HG02870 (cell line): Measurements from ENCODE around the gene METTL23.
"Not testable (repeated sequence)": the region's sequence is repeated elsewhere in the genome, so short reads cannot be mapped to it uniquely, and the experiment has no call there.

Experiments
- ATAC-seq: cut with Tn5 transposase; IDR thresholded peaks from one replicate; pipeline ENCODE4 v1.9.1; 2021; ENCODE audit warnings: mild to moderate bottlenecking, moderate library complexity; ENCODE audit not compliant: unreplicated experiment

METTL23 gene

GRCh38 chr17:76710863-76711611, 15.6 kb upstream of the METTL23 start, which contains the start of gene MXRA7:
Gene MXRA7, minus strand, starts transcription at chr17:76710965. Its CDS starts 19 bp downstream, at chr17:76710946.
- no peak for ATAC-seq

- ATAC-seq, result not testable (repeated sequence)
Observed at GRCh38 chr17:76712321-76712720, 14.3 kb upstream of the METTL23 start.

- no peak for ATAC-seq
Observed at GRCh38 chr17:76713765-76714164, 12.9 kb upstream of the METTL23 start.

GRCh38 chr17:76714336-76714735, 12.3 kb upstream of the METTL23 start:
- ATAC-seq, result no peak

GRCh38 chr17:76714822-76715495, 11.7 kb upstream of the METTL23 start:
- no peak for ATAC-seq

- no peak for ATAC-seq
Observed at GRCh38 chr17:76715496-76715830, 11.2 kb upstream of the METTL23 start.

GRCh38 chr17:76716146-76716838, 10.3 kb upstream of the METTL23 start:
- no peak for ATAC-seq

- no peak for ATAC-seq
Observed at GRCh38 chr17:76716839-76717215, 9.8 kb upstream of the METTL23 start.

- ATAC-seq, result no peak
Observed at GRCh38 chr17:76718516-76718915, 8.1 kb upstream of the METTL23 start.

GRCh38 chr17:76720211-76720610, 6.4 kb upstream of the METTL23 start:
- no peak for ATAC-seq

GRCh38 chr17:76720941-76721340, 5.7 kb upstream of the METTL23 start:
- no peak for ATAC-seq

- ATAC-seq, result no peak
Observed at GRCh38 chr17:76721463-76721862, 5.2 kb upstream of the METTL23 start.

- no peak for ATAC-seq
Observed at GRCh38 chr17:76722279-76722678, 4.4 kb upstream of the METTL23 start.

- not testable (repeated sequence) for ATAC-seq
Observed at GRCh38 chr17:76722977-76723376, 3.7 kb upstream of the METTL23 start.

GRCh38 chr17:76723812-76724211, 2.8 kb upstream of the METTL23 start:
- no peak for ATAC-seq

- peak; percentile 21 for ATAC-seq
Observed at GRCh38 chr17:76725580-76726230, 934 bp upstream of the METTL23 start.

GRCh38 chr17:76726231-76726775, 336 bp upstream of the METTL23 start, which contains the start of gene JMJD6:
Gene JMJD6, minus strand, starts transcription at chr17:76726606. Its CDS starts 131 bp downstream, at chr17:76726475.
- peak; percentile 75 for ATAC-seq

- ATAC-seq, result no peak
Observed at GRCh38 chr17:76727745-76728456, 1.3 kb downstream of the METTL23 start.

GRCh38 chr17:76731800-76732733, 5.4 kb downstream of the METTL23 start:
- not testable (repeated sequence) for ATAC-seq
